GM23248 (cell line): ENCODE results near the gene CDRT15. TPM values are rescaled to one million over a fixed set of nuclear protein-coding genes. Genes with fewer than 3 reads are reported as not detected.

Source experiments
- DNase-seq: peaks from one replicate; pipeline ENCODE4 v3.0.0-alpha.2; 2015
- H2AFZ ChIP-seq: fragments of 200-600 bp; sonication (generic); 2 replicates; pipeline ENCODE4 v1.6.1; 2016; ENCODE audit warnings: antibody characterized with exemption
- H3F3A ChIP-seq: fragments of 200-600 bp; sonication (generic); 2 replicates; pipeline ENCODE4 v1.6.1; 2016; ENCODE audit warnings: mild to moderate bottlenecking, antibody characterized with exemption, mixed run types; ENCODE audit not compliant: insufficient read depth
- H3K27ac ChIP-seq: fragments of 200-600 bp; sonication (generic); 2 replicates; pipeline ENCODE4 v1.5.1; 2016; ENCODE audit warnings: mild to moderate bottlenecking
- H3K27me3 ChIP-seq: fragments of 200-600 bp; sonication (generic); replicated peaks from 2 replicates; pipeline ENCODE4 v1.6.1; 2016; ENCODE audit warnings: mild to moderate bottlenecking; ENCODE audit not compliant: insufficient read depth
- H3K36me3 ChIP-seq: fragments of 200-600 bp; sonication (generic); 2 replicates; pipeline ENCODE4 v1.6.1; 2016; ENCODE audit warnings: low read depth, mild to moderate bottlenecking
- H3K4me1 ChIP-seq: fragments of 200-600 bp; sonication (generic); 2 replicates; pipeline ENCODE4 v1.6.1; 2016; ENCODE audit warnings: mild to moderate bottlenecking; ENCODE audit not compliant: insufficient read depth
- H3K4me2 ChIP-seq: fragments of 200-600 bp; sonication (generic); one replicate; pipeline ENCODE4 v1.6.1; 2016; ENCODE audit warnings: mild to moderate bottlenecking; ENCODE audit not compliant: unreplicated experiment
- H3K4me3 ChIP-seq: fragments of 200-600 bp; sonication (generic); 2 replicates; pipeline ENCODE4 v1.5.1; 2016; ENCODE audit warnings: mild to moderate bottlenecking
- H3K79me2 ChIP-seq: fragments of 200-600 bp; sonication (generic); 2 replicates; pipeline ENCODE4 v1.6.1; 2016; ENCODE audit warnings: mild to moderate bottlenecking; ENCODE audit not compliant: insufficient read depth
- H3K9ac ChIP-seq: fragments of 200-600 bp; sonication (generic); 2 replicates; pipeline ENCODE4 v1.6.1; 2016; ENCODE audit warnings: mild to moderate bottlenecking
- H3K9me2 ChIP-seq: fragments of 200-600 bp; sonication (generic); 2 replicates; pipeline ENCODE4 v1.6.1; 2016; ENCODE audit warnings: mixed run types, mild to moderate bottlenecking, moderate library complexity; ENCODE audit not compliant: insufficient read depth
- H3K9me3 ChIP-seq: fragments of 200-600 bp; sonication (generic); one replicate; pipeline ENCODE4 v1.6.1; 2017; ENCODE audit warnings: low read depth
- H4K20me1 ChIP-seq: fragments of 200-600 bp; sonication (generic); 2 replicates; pipeline ENCODE4 v1.6.0; 2016; ENCODE audit not compliant: insufficient read depth
- EZH2 ChIP-seq: fragments of 200-600 bp; sonication (generic); IDR thresholded peaks from 2 replicates; pipeline ENCODE4 v1.6.1; 2018; ENCODE audit warnings: antibody characterized with exemption, mild to moderate bottlenecking; ENCODE audit not compliant: insufficient read depth, poor library complexity, severe bottlenecking
- EZH2phosphoT487 ChIP-seq: fragments of 200-600 bp; sonication (generic); IDR thresholded peaks from 2 replicates; pipeline ENCODE4 v1.6.1; 2018; ENCODE audit warnings: antibody characterized with exemption, moderate library complexity, mild to moderate bottlenecking, low read depth; ENCODE audit not compliant: insufficient read depth
- WGBS, 2 experiments: methylation state at CpG; one replicate each; pipeline ENCODE4 v1.1.6; 2015 to 2017; ENCODE audit warnings: low lambda C conversion rate in 2 of 2, low coverage in 1 of 2; ENCODE audit errors: missing lambda C conversion rate in 2 of 2; 5-methylcytosine and 5-hydroxymethylcytosine counted together
- in situ Hi-C: fragments of 300-500 bp; cut with MboI; formaldehyde crosslinking; loops from 2 replicates; pipeline ENCODE4 v1.15.0; 2020
- polyA plus RNA-seq: library from polyadenylated mRNA; unstranded; fragments of >200 nt; fragmentation: Nextera tagmentation; extraction: Ambion mirVana; gene quantifications from 2 replicates; pipeline ENCODE4 v1.2.1, GENCODE V29; 2016
- total RNA-seq: library from RNA; depleted of rRNA; stranded (reverse); fragments of >200 nt; shearing (Covaris generic); gene quantifications from 2 replicates; pipeline ENCODE4 v1.2.3, GENCODE V29; 2014

The CDRT15 gene
- total and polyA plus RNA-seq, 2 experiments from 2014 or later, result not detected

DNA sequence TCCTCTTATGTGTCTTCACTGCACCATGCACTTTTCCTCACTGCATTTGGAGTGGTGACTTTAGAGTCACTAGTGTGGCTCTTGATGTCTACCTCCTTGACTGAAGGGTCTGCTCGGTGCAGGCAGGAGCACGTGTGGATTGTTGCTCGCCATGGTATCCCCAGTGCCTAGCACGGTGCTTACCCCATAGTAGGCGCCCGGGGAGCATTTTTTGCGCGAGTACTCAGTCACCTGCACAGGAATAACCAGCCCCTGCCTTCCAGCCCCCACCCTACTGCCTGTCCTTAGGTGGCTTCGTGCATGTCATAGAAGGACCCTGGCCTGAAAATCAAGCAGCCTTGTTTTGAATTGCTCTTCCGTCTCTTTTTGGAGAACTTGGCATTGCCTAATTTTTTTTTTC lies 31.3 kb downstream of the CDRT15 start:
- H3K4me1 ChIP-seq, result peaks cover 7% of the 10 kb centered on the region; the same call in 1 of the 2 replicates
- no peaks in the 10 kb centered on the region; the same call in 1 of the 2 replicates for H3K36me3 ChIP-seq
- TF ChIP-seq EZH2 (no peak), EZH2phosphoT487 (no peak)
- no peaks in the 10 kb centered on the region for H3K79me2 ChIP-seq
- no peak overlapping the region for H3K4me3 ChIP-seq
- H3K9me2 ChIP-seq, result no peaks in the 10 kb centered on the region
- H2AFZ ChIP-seq, result no peak overlapping the region
- H3K9ac ChIP-seq, result no peak overlapping the region
- DNase-seq, result no peak
- H3K27ac ChIP-seq, result no peak overlapping the region
- no peaks in the 10 kb centered on the region for H3K27me3 ChIP-seq
- 99% methylated on average over 10 of the region's 10 CpGs for WGBS, 2 experiments
- no peak overlapping the region for H3K4me2 ChIP-seq
- H4K20me1 ChIP-seq, result no peaks in the 10 kb centered on the region
- in situ Hi-C loops, result no loop called here
- no peaks in the 10 kb centered on the region for H3K9me3 ChIP-seq
- H3F3A ChIP-seq, result no peaks in the 10 kb centered on the region

DNA sequence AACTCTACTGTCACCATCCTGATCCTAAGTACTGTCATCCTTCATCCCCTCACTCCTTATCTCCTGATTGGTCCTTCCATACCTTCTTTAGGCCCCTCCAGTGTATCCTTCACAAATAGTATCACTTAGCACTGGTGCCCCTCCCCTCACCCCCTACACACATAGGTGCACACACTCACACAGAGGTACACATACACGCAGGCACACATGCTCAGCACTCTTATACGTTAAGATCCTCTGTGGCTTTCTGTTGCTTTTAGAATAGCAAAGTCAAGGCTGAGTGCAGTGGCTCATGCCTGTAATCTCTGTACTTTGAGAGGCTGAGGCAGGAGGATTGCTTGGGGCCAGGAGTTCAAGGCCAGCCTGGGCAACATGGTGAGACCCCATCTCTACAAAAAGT lies 32.1 kb downstream of the CDRT15 start:
- H3K27me3 ChIP-seq, result no peaks in the 10 kb centered on the region
- no peaks in the 10 kb centered on the region for H3K79me2 ChIP-seq
- H3K4me1 ChIP-seq, result peaks cover 7% of the 10 kb centered on the region; the same call in 1 of the 2 replicates
- in situ Hi-C loops, result no loop called here
- no peaks in the 10 kb centered on the region for H3K9me2 ChIP-seq
- no peak overlapping the region for H3K4me3 ChIP-seq
- H3K9me3 ChIP-seq, result no peaks in the 10 kb centered on the region
- H3K27ac ChIP-seq, result no peak overlapping the region
- H4K20me1 ChIP-seq, result no peaks in the 10 kb centered on the region
- 96 to 100% methylated on average over 2 of the region's 2 CpGs for WGBS, 2 experiments
- no peaks in the 10 kb centered on the region; the same call in 1 of the 2 replicates for H3K36me3 ChIP-seq
- no peak overlapping the region for H2AFZ ChIP-seq
- DNase-seq, result no peak
- no peaks in the 10 kb centered on the region for H3F3A ChIP-seq
- no peak for TF ChIP-seq EZH2phosphoT487
- TF ChIP-seq EZH2, result no peak
- H3K9ac ChIP-seq, result no peak overlapping the region
- no peak overlapping the region for H3K4me2 ChIP-seq

DNA sequence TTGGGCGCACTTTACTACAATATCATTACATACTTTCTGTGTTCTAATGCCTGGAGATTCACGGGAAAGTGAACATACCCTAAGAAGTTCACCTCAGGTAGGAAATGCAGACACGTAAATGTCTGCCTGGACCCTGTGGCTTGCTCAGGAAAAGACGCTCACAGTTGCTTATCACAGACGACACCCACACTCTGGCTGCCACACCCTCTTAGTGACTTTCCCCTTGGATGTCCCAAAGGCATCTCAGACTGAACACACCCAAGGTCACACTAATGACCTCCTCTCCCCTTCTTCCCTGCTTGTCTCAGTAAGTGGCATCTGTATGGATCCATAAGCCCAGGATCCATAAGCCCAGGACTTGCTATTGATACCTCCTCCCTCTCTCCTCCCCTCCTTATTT lies 32.6 kb downstream of the CDRT15 start:
- H3K27me3 ChIP-seq, result no peaks in the 10 kb centered on the region
- no peaks in the 10 kb centered on the region for H3K9me2 ChIP-seq
- H4K20me1 ChIP-seq, result no peaks in the 10 kb centered on the region
- no peaks in the 10 kb centered on the region for H3F3A ChIP-seq
- H3K4me2 ChIP-seq, result no peak overlapping the region
- no peak overlapping the region for H3K9ac ChIP-seq
- H3K4me1 ChIP-seq, result peaks cover 7% of the 10 kb centered on the region; the same call in 1 of the 2 replicates
- 73 to 79% methylated on average over 5 of the region's 5 CpGs for WGBS, 2 experiments
- DNase-seq, result no peak
- H3K27ac ChIP-seq, result no peak overlapping the region
- TF ChIP-seq EZH2, result no peak
- no peak for TF ChIP-seq EZH2phosphoT487
- no peaks in the 10 kb centered on the region for H3K9me3 ChIP-seq
- no peak overlapping the region for H3K4me3 ChIP-seq
- H3K79me2 ChIP-seq, result no peaks in the 10 kb centered on the region
- H2AFZ ChIP-seq, result no peak overlapping the region
- in situ Hi-C loops, result no loop called here
- no peaks in the 10 kb centered on the region; the same call in 1 of the 2 replicates for H3K36me3 ChIP-seq

DNA sequence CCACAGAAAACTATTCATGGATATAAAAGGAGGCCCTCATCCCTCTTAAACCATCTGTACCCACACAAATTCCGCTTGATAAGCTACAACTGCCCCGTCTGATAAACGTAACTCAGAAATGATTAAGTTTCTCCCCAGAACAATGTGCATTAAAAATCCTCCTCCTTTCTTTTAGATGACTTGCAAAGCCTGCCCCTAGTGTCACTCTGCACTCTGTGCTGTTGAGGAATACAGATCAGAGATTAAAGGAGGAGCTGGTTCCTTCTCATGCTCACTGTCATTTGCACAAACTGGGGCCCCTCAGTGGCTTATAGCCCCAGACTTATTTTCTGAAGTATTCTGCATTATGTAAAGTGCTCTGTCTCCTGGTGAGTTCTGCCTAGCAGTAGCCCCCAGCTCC lies 33.3 kb downstream of the CDRT15 start:
- Histone ChIP-seq H4K20me1 (no peaks in the 10 kb centered on the region), H3K4me2 (no peak overlapping the region), H3K9me2 (no peaks in the 10 kb centered on the region), H3K79me2 (no peaks in the 10 kb centered on the region), H3K4me1 (peaks cover 7% of the 10 kb centered on the region; the same call in 1 of the 2 replicates), H3F3A (no peaks in the 10 kb centered on the region), H2AFZ (no peak overlapping the region), H3K9me3 (no peaks in the 10 kb centered on the region), H3K36me3 (no peaks in the 10 kb centered on the region; the same call in 1 of the 2 replicates), H3K27ac (no peak overlapping the region), H3K27me3 (no peaks in the 10 kb centered on the region), H3K9ac (no peak overlapping the region), H3K4me3 (no peak overlapping the region)
- peak; percentile 26 for DNase-seq
- TF ChIP-seq EZH2phosphoT487 (no peak), EZH2 (no peak)
- WGBS, 2 experiments, result 96% methylated on average over 3 of the region's 3 CpGs
- in situ Hi-C loops, result no loop called here
